Measurements from ENCODE around the gene METTL22.

The METTL22 gene

GRCh38 chr16:8591451-8591850 lies 30.0 kb upstream of the METTL22 start:
- no peak for DNase-seq

GRCh38 chr16:8594149-8594666 lies 27.3 kb upstream of the METTL22 start:
- DNase-seq: no peak

GRCh38 chr16:8595783-8596182 lies 25.7 kb upstream of the METTL22 start:
- DNase-seq: no peak

GRCh38 chr16:8596581-8596980 lies 24.9 kb upstream of the METTL22 start:
- DNase-seq: no peak

- no peak for DNase-seq
Observed at GRCh38 chr16:8600144-8600775, 21.2 kb upstream of the METTL22 start.

GRCh38 chr16:8605554-8605953 lies 15.9 kb upstream of the METTL22 start:
- DNase-seq: no peak

- DNase-seq: no peak
Observed at GRCh38 chr16:8607214-8607613, 14.3 kb upstream of the METTL22 start.

GRCh38 chr16:8611122-8611521 lies 10.4 kb upstream of the METTL22 start:
- DNase-seq: no peak

GRCh38 chr16:8611886-8612600 lies 9.5 kb upstream of the METTL22 start:
- no peak for DNase-seq

- no peak for DNase-seq
Observed at GRCh38 chr16:8614435-8615029, 7.0 kb upstream of the METTL22 start.

GRCh38 chr16:8619671-8620370 lies 1.7 kb upstream of the METTL22 start:
- no peak for DNase-seq

GRCh38 chr16:8620535-8620934 lies 963 bp upstream of the METTL22 start:
- no peak for DNase-seq

- no peak for DNase-seq
Observed at GRCh38 chr16:8621222-8621571, 301 bp upstream of the METTL22 start.

GRCh38 chr16:8622315-8622656 lies 788 bp downstream of the METTL22 start:
- no peak for DNase-seq

GRCh38 chr16:8623634-8624033 lies 2.1 kb downstream of the METTL22 start:
- no peak for DNase-seq

GRCh38 chr16:8625491-8626087 lies 4.1 kb downstream of the METTL22 start:
- DNase-seq: no peak

- DNase-seq: no peak
Observed at GRCh38 chr16:8626946-8627345, 5.4 kb downstream of the METTL22 start.

GRCh38 chr16:8627456-8627855 lies 6.0 kb downstream of the METTL22 start:
- DNase-seq: no peak

- DNase-seq: no peak
Observed at GRCh38 chr16:8628981-8629725, 7.7 kb downstream of the METTL22 start.

GRCh38 chr16:8630255-8630953 lies 8.9 kb downstream of the METTL22 start:
- no peak for DNase-seq
